Cardiac septum (tissue), 1 donor: Measurements from ENCODE around the gene FOXC1. TPM values are rescaled to one million over a fixed set of nuclear protein-coding genes. Genes with fewer than 3 reads are reported as not detected.

Experiments
- DNase-seq: peaks from one replicate; pipeline ENCODE4 v3.0.0-alpha.2; 2020; ENCODE audit warnings: low spot score
- intact Hi-C: fragments of 100-400 bp; cut with DNase I; formaldehyde crosslinking; loops from one replicate; pipeline ENCODE4 v1.14.0; 2022
- total RNA-seq: library from RNA; stranded (reverse); fragmentation: NEBNext Ultra II Directional; extraction: Animal tissue kit (Norgen Biotek cat#: 25700); gene quantifications from one replicate; pipeline ENCODE4 v1.2.1, GENCODE V29; 2021
- donor health status: DM: no; HTN: no; CAD: no.

The FOXC1 gene
- total RNA-seq, 1 donor from 2014 or later = 6.4 TPM

- DNase-seq = no peak
- intact Hi-C loops = no loop called here
Observed at GRCh38 chr6:1581120-1581991, 28.4 kb upstream of the FOXC1 start.

- no peak for DNase-seq
- intact Hi-C loops = no loop called here
Observed at GRCh38 chr6:1584146-1584545, 25.6 kb upstream of the FOXC1 start.

GRCh38 chr6:1584996-1585668 lies 24.6 kb upstream of the FOXC1 start:
- intact Hi-C loops = no loop called here
- DNase-seq = no peak

- no peak for DNase-seq
- intact Hi-C loops = no loop called here
Observed at GRCh38 chr6:1585669-1586049, 24.1 kb upstream of the FOXC1 start.

GRCh38 chr6:1586256-1586655 lies 23.5 kb upstream of the FOXC1 start:
- DNase-seq = no peak
- intact Hi-C loops = no loop called here

GRCh38 chr6:1586861-1587450 lies 22.8 kb upstream of the FOXC1 start:
- intact Hi-C loops = no loop called here
- DNase-seq = no peak

- intact Hi-C loops = no loop called here
- DNase-seq = no peak
Observed at GRCh38 chr6:1587546-1587945, 22.2 kb upstream of the FOXC1 start.

GRCh38 chr6:1587977-1588376 lies 21.7 kb upstream of the FOXC1 start:
- no peak for DNase-seq
- intact Hi-C loops = no loop called here

GRCh38 chr6:1589208-1589607 lies 20.5 kb upstream of the FOXC1 start:
- intact Hi-C loops = no loop called here
- DNase-seq = no peak

- intact Hi-C loops = no loop called here
- DNase-seq = peak; percentile 67
Observed at GRCh38 chr6:1590580-1590979, 19.1 kb upstream of the FOXC1 start.

- intact Hi-C loops = no loop called here
- peak; percentile 51 for DNase-seq
Observed at GRCh38 chr6:1591243-1591642, 18.5 kb upstream of the FOXC1 start.

- intact Hi-C loops = no loop called here
Observed at GRCh38 chr6:1591926-1592325, 17.8 kb upstream of the FOXC1 start.

GRCh38 chr6:1592852-1593251 lies 16.9 kb upstream of the FOXC1 start:
- intact Hi-C loops = no loop called here
- DNase-seq = peak; percentile 3

More at GRCh38 chr6:1591926-1592325, 17.8 kb upstream of the FOXC1 start:
- DNase-seq = peak; percentile 10

- DNase-seq = peak; percentile 57
- intact Hi-C loops = no loop called here
Observed at GRCh38 chr6:1593286-1593957, 16.3 kb upstream of the FOXC1 start.

GRCh38 chr6:1593958-1594314 lies 15.8 kb upstream of the FOXC1 start:
- intact Hi-C loops = no loop called here
- peak; percentile 56 for DNase-seq

GRCh38 chr6:1594445-1595200 lies 15.1 kb upstream of the FOXC1 start:
- peak; percentile 63 for DNase-seq
- intact Hi-C loops = loop anchor here (5.0 kb wide), 3 partner anchors 853 to 1158 kb away; partner anchors contain the start of gene MYLK4

GRCh38 chr6:1595271-1596087 lies 14.2 kb upstream of the FOXC1 start:
- intact Hi-C loops = loop anchor here (5.0 kb wide), 3 partner anchors 852 to 1157 kb away; partner anchors contain the start of gene MYLK4
- peak; percentile 70 for DNase-seq

GRCh38 chr6:1596088-1596852 lies 13.4 kb upstream of the FOXC1 start:
- intact Hi-C loops = loop anchor here (5.0 kb wide), 3 partner anchors 851 to 1156 kb away; partner anchors contain the start of gene MYLK4
- DNase-seq = peak; percentile 88
